ENCODE results near the gene SERGEF.

The SERGEF gene

GRCh38 chr11:17771415-17771814 lies 241.4 kb downstream of the SERGEF start:
- H3K36me3 ChIP-seq (ENCODE audit: insufficient read depth, low read length), result no peaks in the 10 kb centered on the region
- no peak overlapping the region for H3K4me2 ChIP-seq (ENCODE audit: low read length)
- peaks cover 11% of the 10 kb centered on the region for H3K27me3 ChIP-seq (ENCODE audit: control insufficient read depth, insufficient read depth, low read length)
- H3K4me1 ChIP-seq (ENCODE audit: control insufficient read depth, insufficient read depth, low read length), result no peaks in the 10 kb centered on the region
- no peaks in the 10 kb centered on the region for H3K9me3 ChIP-seq (replicated peaks; ENCODE audit: low read length)
- H3K4me3 ChIP-seq (ENCODE audit: low read length), result no peak overlapping the region
- no peak overlapping the region for H3K9ac ChIP-seq (ENCODE audit: low read depth, low read length)

- Histone ChIP-seq H3K4me3 (ENCODE audit: low read length) (no peak overlapping the region), H3K9me3 (replicated peaks; ENCODE audit: low read length) (no peaks in the 10 kb centered on the region), H3K27me3 (ENCODE audit: control insufficient read depth, insufficient read depth, low read length) (peaks cover 15% of the 10 kb centered on the region), H3K36me3 (ENCODE audit: insufficient read depth, low read length) (no peaks in the 10 kb centered on the region), H3K4me2 (ENCODE audit: low read length) (no peak overlapping the region), H3K4me1 (ENCODE audit: control insufficient read depth, insufficient read depth, low read length) (no peaks in the 10 kb centered on the region), H3K9ac (ENCODE audit: low read depth, low read length) (no peak overlapping the region)
These were observed 241.9 kb downstream of the SERGEF start for GRCh38 chr11:17770917-17771316.

- H3K4me3 ChIP-seq (ENCODE audit: low read length), result no peak overlapping the region
- peaks cover 16% of the 10 kb centered on the region for H3K27me3 ChIP-seq (ENCODE audit: control insufficient read depth, insufficient read depth, low read length)
- H3K9ac ChIP-seq (ENCODE audit: low read depth, low read length), result no peak overlapping the region
- H3K4me1 ChIP-seq (ENCODE audit: control insufficient read depth, insufficient read depth, low read length), result no peaks in the 10 kb centered on the region
- H3K4me2 ChIP-seq (ENCODE audit: low read length), result no peak overlapping the region
- no peaks in the 10 kb centered on the region for H3K36me3 ChIP-seq (ENCODE audit: insufficient read depth, low read length)
- no peaks in the 10 kb centered on the region for H3K9me3 ChIP-seq (replicated peaks; ENCODE audit: low read length)
These were observed 242.7 kb downstream of the SERGEF start for GRCh38 chr11:17770048-17770652.

DNA sequence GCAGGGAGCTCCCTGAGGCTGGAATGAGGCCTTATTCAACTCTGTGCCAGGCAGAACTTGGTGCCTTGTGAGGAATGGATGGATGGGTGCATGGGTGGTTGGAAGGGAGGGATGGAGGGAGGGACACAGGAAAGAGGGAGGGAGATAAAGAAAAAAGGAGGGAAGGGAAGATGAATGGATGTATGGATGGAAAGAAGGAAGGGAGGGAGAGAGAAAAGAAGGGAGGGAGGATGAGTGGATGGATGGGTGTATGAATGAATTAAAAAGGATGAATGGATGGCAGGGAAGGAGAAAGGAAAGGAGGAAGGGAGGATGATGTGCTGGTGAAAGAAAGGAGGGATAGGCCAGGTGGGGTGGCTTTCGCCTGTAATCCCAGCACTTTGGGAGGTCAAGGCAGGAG lies 243.6 kb downstream of the SERGEF start:
- no peak overlapping the region for H3K4me3 ChIP-seq (ENCODE audit: low read length)
- H3K36me3 ChIP-seq (ENCODE audit: insufficient read depth, low read length), result no peaks in the 10 kb centered on the region
- no peak overlapping the region for H3K9ac ChIP-seq (ENCODE audit: low read depth, low read length)
- H3K9me3 ChIP-seq (replicated peaks; ENCODE audit: low read length), result no peaks in the 10 kb centered on the region
- no peaks in the 10 kb centered on the region for H3K4me1 ChIP-seq (ENCODE audit: control insufficient read depth, insufficient read depth, low read length)
- peaks cover 16% of the 10 kb centered on the region for H3K27me3 ChIP-seq (ENCODE audit: control insufficient read depth, insufficient read depth, low read length)
- no peak overlapping the region for H3K4me2 ChIP-seq (ENCODE audit: low read length)

DNA sequence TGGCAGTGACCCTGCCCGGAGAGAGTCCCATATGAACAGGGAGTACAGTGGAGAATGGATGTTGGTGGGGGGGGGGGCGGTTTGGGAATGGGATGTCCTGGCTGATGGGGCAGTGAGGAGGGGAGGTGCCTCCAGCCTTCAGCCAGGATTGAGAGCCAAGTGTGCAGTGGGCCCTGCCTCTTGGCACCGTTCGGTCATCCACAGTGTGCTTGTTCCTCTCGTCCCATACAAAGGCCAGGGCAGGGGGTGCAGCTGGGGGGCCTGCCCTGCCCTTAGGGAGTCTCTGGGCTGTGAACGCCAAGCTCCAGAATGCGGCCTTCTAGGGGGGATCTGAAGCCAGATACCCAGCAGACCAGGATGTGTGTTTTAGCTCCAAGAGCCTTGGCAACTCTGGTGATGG lies 244.3 kb downstream of the SERGEF start:
- H3K9ac ChIP-seq (ENCODE audit: low read depth, low read length), result no peak overlapping the region
- no peaks in the 10 kb centered on the region for H3K9me3 ChIP-seq (replicated peaks; ENCODE audit: low read length)
- H3K4me3 ChIP-seq (ENCODE audit: low read length), result no peak overlapping the region
- no peak overlapping the region for H3K4me2 ChIP-seq (ENCODE audit: low read length)
- no peaks in the 10 kb centered on the region for H3K4me1 ChIP-seq (ENCODE audit: control insufficient read depth, insufficient read depth, low read length)
- H3K27me3 ChIP-seq (ENCODE audit: control insufficient read depth, insufficient read depth, low read length), result peaks cover 14% of the 10 kb centered on the region
- no peaks in the 10 kb centered on the region for H3K36me3 ChIP-seq (ENCODE audit: insufficient read depth, low read length)

DNA sequence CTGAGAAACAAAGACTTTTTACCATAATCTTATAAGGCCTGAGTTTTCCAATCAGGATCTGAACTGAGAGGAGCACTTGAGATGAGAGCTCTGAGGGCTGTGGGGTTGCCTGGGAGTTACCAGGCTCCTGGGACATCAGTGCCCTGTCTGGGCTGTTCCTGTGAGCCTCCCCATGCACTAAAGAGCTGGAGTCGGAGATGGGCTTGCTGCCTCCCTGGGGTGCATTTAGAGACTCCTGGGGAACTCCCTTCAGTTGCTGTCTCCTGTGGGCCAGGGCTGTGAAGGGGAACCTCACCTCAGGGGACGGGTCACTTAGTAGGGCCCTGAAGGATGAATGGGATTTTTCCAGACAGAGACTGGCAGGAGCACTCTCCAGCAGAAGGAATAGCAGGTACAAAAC lies 244.9 kb downstream of the SERGEF start:
- H3K4me1 ChIP-seq (ENCODE audit: control insufficient read depth, insufficient read depth, low read length), result no peaks in the 10 kb centered on the region
- no peaks in the 10 kb centered on the region for H3K36me3 ChIP-seq (ENCODE audit: insufficient read depth, low read length)
- no peak overlapping the region for H3K9ac ChIP-seq (ENCODE audit: low read depth, low read length)
- H3K27me3 ChIP-seq (ENCODE audit: control insufficient read depth, insufficient read depth, low read length), result peaks cover 13% of the 10 kb centered on the region
- no peak overlapping the region for H3K4me3 ChIP-seq (ENCODE audit: low read length)
- no peaks in the 10 kb centered on the region for H3K9me3 ChIP-seq (replicated peaks; ENCODE audit: low read length)
- H3K4me2 ChIP-seq (ENCODE audit: low read length), result no peak overlapping the region

DNA sequence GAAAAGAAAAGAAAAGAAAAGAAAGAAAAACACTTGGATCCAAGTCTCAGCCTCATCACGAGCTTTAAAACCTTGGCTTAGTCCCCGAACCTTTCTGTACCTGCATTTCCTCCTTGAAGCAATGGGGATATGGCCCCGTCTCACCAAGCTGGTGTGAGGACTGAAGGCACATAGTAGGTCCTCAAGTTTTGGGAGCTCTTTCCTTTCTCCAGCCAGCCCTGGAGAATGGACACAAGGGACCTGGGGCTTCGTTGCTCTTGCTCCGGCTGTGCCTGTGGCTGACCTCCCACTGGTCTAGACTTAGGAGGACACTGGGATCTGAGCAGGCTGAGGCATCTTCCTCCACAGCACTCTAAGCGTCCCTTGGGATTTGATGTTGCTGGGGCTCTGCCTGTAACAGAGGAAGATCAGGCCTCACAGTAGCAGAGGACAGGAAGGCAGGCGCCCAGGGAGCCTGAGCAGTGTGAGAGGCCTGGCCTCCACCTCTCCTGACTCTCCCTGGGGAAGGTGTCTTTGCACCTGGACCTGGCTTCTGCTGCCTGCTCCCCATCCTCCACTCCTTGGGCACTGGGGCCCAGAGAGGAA lies 245.5 kb downstream of the SERGEF start:
- no peak overlapping the region for H3K9ac ChIP-seq (ENCODE audit: low read depth, low read length)
- no peak overlapping the region for H3K4me2 ChIP-seq (ENCODE audit: low read length)
- H3K36me3 ChIP-seq (ENCODE audit: insufficient read depth, low read length), result no peaks in the 10 kb centered on the region
- H3K4me3 ChIP-seq (ENCODE audit: low read length), result no peak overlapping the region
- H3K4me1 ChIP-seq (ENCODE audit: control insufficient read depth, insufficient read depth, low read length), result no peaks in the 10 kb centered on the region
- no peaks in the 10 kb centered on the region for H3K9me3 ChIP-seq (replicated peaks; ENCODE audit: low read length)
- H3K27me3 ChIP-seq (ENCODE audit: control insufficient read depth, insufficient read depth, low read length), result peaks cover 13% of the 10 kb centered on the region

DNA sequence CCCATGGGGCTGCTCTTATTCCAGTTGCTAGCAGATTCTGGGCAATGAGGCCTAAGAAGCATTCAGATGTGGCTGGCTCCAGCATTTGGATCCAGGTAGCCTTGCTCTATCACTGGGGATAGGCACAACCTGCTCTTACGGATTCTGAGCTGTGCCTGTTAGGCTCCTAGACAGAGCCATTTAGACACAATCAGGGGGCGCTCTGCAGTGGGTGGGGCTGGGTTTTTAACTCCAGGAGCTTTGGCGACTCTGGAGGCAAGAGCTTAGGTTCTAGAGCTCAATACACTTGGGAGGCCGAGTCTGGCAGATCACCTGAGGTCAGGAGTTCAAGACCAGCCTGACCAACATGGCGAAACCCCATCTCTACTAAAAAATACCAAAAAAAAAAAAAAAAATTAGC lies 246.3 kb downstream of the SERGEF start:
- Histone ChIP-seq H3K4me3 (ENCODE audit: low read length) (no peak overlapping the region), H3K36me3 (ENCODE audit: insufficient read depth, low read length) (no peaks in the 10 kb centered on the region), H3K4me1 (ENCODE audit: control insufficient read depth, insufficient read depth, low read length) (no peaks in the 10 kb centered on the region), H3K4me2 (ENCODE audit: low read length) (no peak overlapping the region), H3K9ac (ENCODE audit: low read depth, low read length) (no peak overlapping the region), H3K27me3 (ENCODE audit: control insufficient read depth, insufficient read depth, low read length) (peaks cover 13% of the 10 kb centered on the region), H3K9me3 (replicated peaks; ENCODE audit: low read length) (no peaks in the 10 kb centered on the region)

GRCh38 chr11:17766073-17766359 lies 246.8 kb downstream of the SERGEF start:
- no peaks in the 10 kb centered on the region for H3K4me1 ChIP-seq (ENCODE audit: control insufficient read depth, insufficient read depth, low read length)
- H3K9ac ChIP-seq (ENCODE audit: low read depth, low read length), result no peak overlapping the region
- no peak overlapping the region for H3K4me3 ChIP-seq (ENCODE audit: low read length)
- no peaks in the 10 kb centered on the region for H3K36me3 ChIP-seq (ENCODE audit: insufficient read depth, low read length)
- H3K27me3 ChIP-seq (ENCODE audit: control insufficient read depth, insufficient read depth, low read length), result peaks cover 13% of the 10 kb centered on the region
- H3K9me3 ChIP-seq (replicated peaks; ENCODE audit: low read length), result no peaks in the 10 kb centered on the region
- H3K4me2 ChIP-seq (ENCODE audit: low read length), result no peak overlapping the region

DNA sequence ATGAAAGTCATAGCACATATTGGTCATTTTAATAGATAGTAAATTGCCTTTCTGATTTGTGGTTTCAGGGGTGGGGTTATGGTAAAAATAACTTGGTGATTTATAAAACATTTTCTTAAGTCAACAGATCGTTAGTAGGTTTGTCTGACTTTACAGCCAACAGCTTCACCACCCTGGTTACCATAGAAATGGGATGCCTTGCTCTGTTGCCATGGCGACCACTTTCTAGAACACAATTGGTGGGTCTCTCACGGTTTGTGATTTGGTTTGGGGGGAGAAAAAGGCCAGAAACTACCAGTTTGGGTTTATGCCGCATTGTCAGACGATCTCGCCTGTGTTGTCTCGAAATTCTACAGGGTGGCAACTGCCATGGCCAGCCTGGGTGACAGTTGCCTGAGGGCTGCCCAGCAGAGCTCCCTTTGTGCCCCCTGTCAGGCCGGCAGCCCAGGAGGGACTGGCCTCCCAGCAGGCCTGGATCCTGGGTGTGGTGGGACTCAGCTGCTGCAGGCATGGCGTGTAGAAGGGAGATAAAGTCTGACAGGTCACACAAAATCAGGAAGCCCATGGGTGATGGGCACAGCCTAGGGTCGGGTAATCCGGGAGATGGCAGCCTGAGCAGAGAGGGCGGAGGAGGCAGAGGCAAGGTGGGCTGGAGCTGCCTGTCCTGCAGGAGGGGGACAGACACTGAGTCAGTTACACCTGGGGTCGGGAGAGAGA lies 247.3 kb downstream of the SERGEF start:
- peaks cover 13% of the 10 kb centered on the region for H3K27me3 ChIP-seq (ENCODE audit: control insufficient read depth, insufficient read depth, low read length)
- H3K4me1 ChIP-seq (ENCODE audit: control insufficient read depth, insufficient read depth, low read length), result no peaks in the 10 kb centered on the region

GRCh38 chr11:17764446-17765218 lies 248.2 kb downstream of the SERGEF start:
- H3K9me3 ChIP-seq (replicated peaks; ENCODE audit: low read length), result no peaks in the 10 kb centered on the region
- peaks cover 7% of the 10 kb centered on the region for H3K27me3 ChIP-seq (ENCODE audit: control insufficient read depth, insufficient read depth, low read length)
- no peaks in the 10 kb centered on the region for H3K4me1 ChIP-seq (ENCODE audit: control insufficient read depth, insufficient read depth, low read length)
- H3K4me3 ChIP-seq (ENCODE audit: low read length), result no peak overlapping the region
- H3K36me3 ChIP-seq (ENCODE audit: insufficient read depth, low read length), result no peaks in the 10 kb centered on the region
- H3K4me2 ChIP-seq (ENCODE audit: low read length), result no peak overlapping the region
- H3K9ac ChIP-seq (ENCODE audit: low read depth, low read length), result no peak overlapping the region

More for the DNA sequence above, 247.3 kb downstream of the SERGEF start:
- H3K4me2 ChIP-seq (ENCODE audit: low read length), result no peak overlapping the region
- H3K9ac ChIP-seq (ENCODE audit: low read depth, low read length), result no peak overlapping the region
- H3K36me3 ChIP-seq (ENCODE audit: insufficient read depth, low read length), result no peaks in the 10 kb centered on the region
- H3K9me3 ChIP-seq (replicated peaks; ENCODE audit: low read length), result no peaks in the 10 kb centered on the region
- H3K4me3 ChIP-seq (ENCODE audit: low read length), result no peak overlapping the region

Measured in skeletal muscle satellite cell (primary cell).